ENCODE measurements around the gene ARMS2.

ARMS2 gene

DNA sequence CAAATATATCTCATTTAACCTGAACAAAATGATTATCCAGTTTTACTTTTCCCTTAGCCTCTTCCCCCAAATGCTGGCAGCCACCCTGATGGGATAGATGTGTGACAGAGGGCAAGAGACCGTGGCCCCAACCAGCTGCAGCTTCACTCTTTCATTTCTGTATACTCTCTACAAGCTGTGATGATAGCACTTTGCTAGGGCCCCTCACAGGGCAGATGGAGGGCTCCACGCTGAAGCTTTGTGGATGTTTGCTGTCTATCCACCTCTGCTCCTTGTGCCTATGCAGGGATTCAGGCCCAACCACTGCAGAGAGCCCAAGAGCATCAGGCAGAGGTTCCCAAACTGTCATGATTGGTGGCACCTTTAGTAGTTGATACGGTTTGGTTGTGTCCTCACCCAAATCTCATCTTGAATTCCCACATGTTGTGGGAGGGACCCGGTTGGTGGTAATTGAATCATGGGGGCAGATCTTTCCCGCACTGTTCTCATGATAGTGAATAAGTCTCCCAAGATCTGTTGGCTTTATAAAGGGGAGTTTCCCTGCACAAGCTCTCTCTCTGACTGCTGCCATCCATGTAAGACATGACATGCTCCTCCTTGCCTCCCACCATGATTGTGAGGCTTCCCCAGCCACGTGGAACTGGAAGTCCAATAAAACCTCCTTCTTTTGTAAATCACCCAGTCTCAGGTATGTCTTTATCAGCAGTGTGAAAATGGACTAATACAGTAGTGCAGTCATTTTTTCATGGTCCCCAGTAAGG, 27.0 kb downstream of the ARMS2 start:
- H3K36me3 ChIP-seq, result no peaks in the 10 kb centered on the region
- TF ChIP-seq CTCF (IDR thresholded peaks at IDR 0.05; ENCODE audit: low read depth, low read length), result no peak
- no peaks in the 10 kb centered on the region for H3K27me3 ChIP-seq
- no peaks in the 10 kb centered on the region for H3K9me3 ChIP-seq
- no peak for DNase-seq
- H3K4me1 ChIP-seq, result no peaks in the 10 kb centered on the region
- no peak overlapping the region for H3K4me3 ChIP-seq (ENCODE audit: low read depth, low read length)

DNA sequence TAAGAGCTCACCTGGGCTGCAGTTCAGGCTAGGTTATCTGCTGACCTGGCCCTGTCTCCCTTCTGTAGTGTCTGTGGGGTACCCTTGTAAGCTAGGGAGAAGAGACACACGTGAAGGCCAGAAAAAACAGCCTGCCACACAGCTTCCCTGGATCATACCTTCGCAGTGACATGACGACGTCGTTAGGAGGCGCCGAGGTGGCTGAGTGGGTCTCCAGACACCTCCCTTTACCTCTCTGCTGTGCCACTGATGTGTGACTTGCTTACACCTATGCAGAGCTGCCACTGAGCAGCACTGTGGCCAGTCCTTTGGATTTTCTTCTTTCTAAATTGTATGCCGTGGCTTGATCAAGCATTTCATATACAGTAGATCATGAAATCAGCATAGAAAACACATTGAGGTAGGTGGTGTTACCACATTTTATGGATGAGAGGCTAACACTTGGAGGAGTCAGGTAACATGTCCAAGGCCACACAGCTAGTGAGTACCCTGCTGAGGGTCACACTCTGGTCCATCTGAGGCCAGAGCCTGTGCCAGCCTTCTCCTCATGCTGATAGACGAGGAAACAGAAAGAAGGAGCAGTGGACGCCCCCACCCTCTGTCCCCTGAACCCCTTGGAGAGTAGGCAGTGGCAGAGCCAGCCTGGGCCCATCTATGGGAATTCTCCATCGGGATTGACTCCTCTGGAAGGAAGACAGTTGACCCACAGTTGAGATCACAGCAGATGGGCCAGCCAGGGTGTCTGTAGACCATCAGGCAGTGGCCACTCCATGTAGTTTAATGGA, 30.0 kb downstream of the ARMS2 start:
- no peak overlapping the region for H3K4me3 ChIP-seq (ENCODE audit: low read depth, low read length)

DNA sequence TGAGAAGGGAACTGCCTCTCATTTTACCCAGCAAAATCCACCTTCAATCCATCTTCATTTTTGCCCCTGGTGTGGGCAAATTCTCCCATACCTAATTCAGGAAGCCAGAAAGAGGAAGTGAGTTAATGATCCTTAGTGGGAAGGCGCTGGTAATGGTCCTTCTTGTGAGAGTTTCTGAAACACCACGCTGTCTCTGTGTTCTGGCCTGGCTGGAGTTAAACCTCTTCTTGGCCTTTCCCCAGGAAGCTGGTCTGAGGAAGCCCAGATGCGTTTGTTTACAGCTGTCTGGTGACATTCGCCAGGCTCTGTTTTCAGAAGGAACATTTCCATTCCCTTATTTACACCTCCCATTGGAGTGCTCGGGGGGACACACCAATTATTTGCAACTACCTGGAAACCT, 31.2 kb downstream of the ARMS2 start:
- H3K4me3 ChIP-seq (ENCODE audit: low read depth, low read length), result no peak overlapping the region

More for the DNA sequence above, 30.0 kb downstream of the ARMS2 start:
- no peak for DNase-seq
- no peaks in the 10 kb centered on the region for H3K36me3 ChIP-seq
- no peaks in the 10 kb centered on the region for H3K27me3 ChIP-seq
- no peaks in the 10 kb centered on the region for H3K9me3 ChIP-seq
- H3K4me1 ChIP-seq, result no peaks in the 10 kb centered on the region
- TF ChIP-seq CTCF (IDR thresholded peaks at IDR 0.05; ENCODE audit: low read depth, low read length), result no peak

DNA sequence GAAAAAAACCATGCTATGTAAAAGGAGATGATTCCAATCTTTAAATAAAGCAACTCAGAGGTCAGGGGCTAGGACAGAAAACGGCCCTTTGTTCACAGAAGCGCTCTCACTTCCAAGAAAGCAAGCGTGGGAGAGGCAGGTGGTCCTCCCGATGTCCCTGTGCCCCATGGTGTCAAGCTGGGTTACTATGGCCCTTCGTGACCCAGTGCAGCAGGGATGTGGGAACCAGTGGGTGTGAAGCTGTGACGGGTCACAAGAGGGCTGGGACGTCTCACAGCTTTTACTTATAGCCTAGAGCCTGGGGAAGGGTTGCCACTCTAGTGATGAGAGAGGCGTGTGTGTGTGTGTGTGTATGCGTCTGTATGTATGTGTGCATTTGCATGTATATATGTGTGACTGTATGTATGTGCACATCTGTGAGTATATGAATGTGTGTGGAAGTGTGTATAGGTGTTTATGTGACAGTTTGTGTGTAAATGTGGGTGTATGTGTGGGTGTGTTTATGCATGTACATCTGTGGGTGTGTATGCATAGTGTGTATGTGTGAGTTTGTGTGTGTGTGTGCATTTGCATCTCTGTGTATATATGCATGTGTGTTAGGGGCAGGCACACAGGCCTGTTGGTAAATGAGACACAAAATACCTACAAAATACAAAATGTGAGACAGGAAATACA, 32.1 kb downstream of the ARMS2 start:
- Histone ChIP-seq H3K27me3 (0 out of 2 replicates have a peak, but pooled peaks cover 2% of the 10 kb centered on the region), H3K4me1 (no peaks in the 10 kb centered on the region), H3K36me3 (no peaks in the 10 kb centered on the region), H3K9me3 (no peaks in the 10 kb centered on the region), H3K4me3 (ENCODE audit: low read depth, low read length) (no peak overlapping the region)
- TF ChIP-seq CTCF (IDR thresholded peaks at IDR 0.05; ENCODE audit: low read depth, low read length), result no peak
- DNase-seq, result no peak

More for the DNA sequence above, 31.2 kb downstream of the ARMS2 start:
- Histone ChIP-seq H3K36me3 (no peaks in the 10 kb centered on the region), H3K9me3 (no peaks in the 10 kb centered on the region), H3K27me3 (0 out of 2 replicates have a peak, but pooled peaks cover under 1% of the 10 kb centered on the region), H3K4me1 (no peaks in the 10 kb centered on the region)
- no peak for TF ChIP-seq CTCF (IDR thresholded peaks at IDR 0.05; ENCODE audit: low read depth, low read length)
- no peak for DNase-seq

- no peak for TF ChIP-seq CTCF (IDR thresholded peaks at IDR 0.05; ENCODE audit: low read depth, low read length)
- H3K4me1 ChIP-seq, result no peaks in the 10 kb centered on the region
- DNase-seq, result peak; percentile 30
- no peak overlapping the region for H3K4me3 ChIP-seq (ENCODE audit: low read depth, low read length)
- H3K36me3 ChIP-seq, result no peaks in the 10 kb centered on the region
- H3K27me3 ChIP-seq, result 0 out of 2 replicates have a peak, but pooled peaks cover 2% of the 10 kb centered on the region
- no peaks in the 10 kb centered on the region for H3K9me3 ChIP-seq
These were observed 32.8 kb downstream of the ARMS2 start for GRCh38 chr10:122487174-122487765.
